GM13976 (cell line): ENCODE measurements around the gene MON2.

Experiments used
- DNase-seq: peaks from one replicate; pipeline ENCODE4 v3.0.0; 2012; ENCODE audit warnings: low spot score
- CTCF ChIP-seq: IDR thresholded peaks from 2 replicates; pipeline ENCODE4 v1.5.1; 2012; ENCODE audit warnings: borderline replicate concordance, mild to moderate bottlenecking; ENCODE audit not compliant: insufficient read depth; ENCODE audit errors: extremely low read depth, missing control alignments, control extremely low read depth
- in situ Hi-C: fragments of 300-500 bp; cut with MboI; formaldehyde crosslinking; loops from one replicate; pipeline ENCODE4 v1.12.0; 2022; ENCODE audit warnings: low sequenced_read_pairs, mixed read lengths, inconsistent platforms; ENCODE audit not compliant: unreplicated experiment

Gene MON2

GRCh38 chr12:62466594-62467491 lies at the start of gene MON2:
TSS of gene MON2 (plus strand) at chr12:62466826. CDS start at chr12:62467208, 382 bp downstream.
- in situ Hi-C loops = no loop called here
- peak; percentile 96 for DNase-seq
- TF ChIP-seq CTCF = no peak

- TF ChIP-seq CTCF = no peak
- no peak for DNase-seq
- in situ Hi-C loops = no loop called here
These were observed 40.5 kb upstream of the MON2 start for GRCh38 chr12:62426089-62426488.

GRCh38 chr12:62429457-62429856 lies 37.2 kb upstream of the MON2 start:
- DNase-seq = no peak
- in situ Hi-C loops = no loop called here
- TF ChIP-seq CTCF = no peak

- in situ Hi-C loops = loop anchor here (5.0 kb wide), 1 partner anchor 363 kb away; no protein-coding TSS in a partner anchor
- TF ChIP-seq CTCF = no peak
- DNase-seq = peak; percentile 47
These were observed 31.9 kb upstream of the MON2 start for GRCh38 chr12:62434494-62435302.

GRCh38 chr12:62435303-62436163 lies 31.1 kb upstream of the MON2 start:
- in situ Hi-C loops = loop anchor here (5.0 kb wide), 1 partner anchor 362 kb away; no protein-coding TSS in a partner anchor
- TF ChIP-seq CTCF = peak; percentile 55
- peak; percentile 76 for DNase-seq

- in situ Hi-C loops = loop anchor here (5.0 kb wide), 1 partner anchor 361 kb away; no protein-coding TSS in a partner anchor
- no peak for TF ChIP-seq CTCF
- DNase-seq = peak; percentile 16
These were observed 30.5 kb upstream of the MON2 start for GRCh38 chr12:62436164-62436503.
